OCI-LY3 (cell line): ENCODE data around the gene TRPM1.

Experiments
- EZH2phosphoT487 ChIP-seq: fragments of 200-600 bp; shearing (Covaris generic); IDR thresholded peaks from 2 replicates; pipeline ENCODE4 v1.6.1; 2018; ENCODE audit warnings: antibody characterized with exemption, mixed run types, low read depth
- TF ChIP-seq, protein P1 (sequence below): fragments of 200-600, 300-600 bp; sonication (generic); IDR thresholded peaks from 2 replicates; pipeline ENCODE4 v1.5.1; 2014; ENCODE audit warnings: antibody characterized with exemption, low read length, low read depth

DNA sequence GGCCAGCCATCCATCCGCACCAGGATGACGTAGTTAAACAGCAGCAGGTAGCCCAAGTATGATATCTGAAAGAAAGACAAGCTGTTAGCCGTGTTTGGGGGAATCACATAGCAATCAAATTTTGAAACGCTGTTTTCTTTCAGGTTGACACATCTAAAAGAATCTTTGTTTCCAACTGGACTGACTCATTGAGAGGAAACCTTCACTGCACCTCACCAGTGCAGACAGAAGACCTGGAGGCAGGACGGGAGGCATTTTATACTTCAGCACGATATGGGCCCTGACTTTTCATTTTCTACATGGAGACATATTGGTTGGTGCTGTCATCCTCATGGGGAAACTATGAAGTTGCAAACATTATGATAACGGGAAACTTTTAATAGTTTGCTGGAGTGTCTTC lies 65.9 kb downstream of the TRPM1 start:
- TF ChIP-seq, protein P1, sequence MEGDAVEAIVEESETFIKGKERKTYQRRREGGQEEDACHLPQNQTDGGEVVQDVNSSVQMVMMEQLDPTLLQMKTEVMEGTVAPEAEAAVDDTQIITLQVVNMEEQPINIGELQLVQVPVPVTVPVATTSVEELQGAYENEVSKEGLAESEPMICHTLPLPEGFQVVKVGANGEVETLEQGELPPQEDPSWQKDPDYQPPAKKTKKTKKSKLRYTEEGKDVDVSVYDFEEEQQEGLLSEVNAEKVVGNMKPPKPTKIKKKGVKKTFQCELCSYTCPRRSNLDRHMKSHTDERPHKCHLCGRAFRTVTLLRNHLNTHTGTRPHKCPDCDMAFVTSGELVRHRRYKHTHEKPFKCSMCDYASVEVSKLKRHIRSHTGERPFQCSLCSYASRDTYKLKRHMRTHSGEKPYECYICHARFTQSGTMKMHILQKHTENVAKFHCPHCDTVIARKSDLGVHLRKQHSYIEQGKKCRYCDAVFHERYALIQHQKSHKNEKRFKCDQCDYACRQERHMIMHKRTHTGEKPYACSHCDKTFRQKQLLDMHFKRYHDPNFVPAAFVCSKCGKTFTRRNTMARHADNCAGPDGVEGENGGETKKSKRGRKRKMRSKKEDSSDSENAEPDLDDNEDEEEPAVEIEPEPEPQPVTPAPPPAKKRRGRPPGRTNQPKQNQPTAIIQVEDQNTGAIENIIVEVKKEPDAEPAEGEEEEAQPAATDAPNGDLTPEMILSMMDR: no peak
- no peak for TF ChIP-seq EZH2phosphoT487
